Osteoblast (primary cell): ENCODE results near the gene RETREG2. TPM values are rescaled to one million over a fixed set of nuclear protein-coding genes. Genes with fewer than 3 reads are reported as not detected.

Experiments
- DNase-seq: peaks from one replicate; pipeline ENCODE4 v3.0.0; 2011; ENCODE audit warnings: low spot score, mixed read lengths; ENCODE audit not compliant: insufficient read length; ENCODE audit errors: missing footprints
- H2AFZ ChIP-seq: 2 replicates; pipeline ENCODE4 v1.6.0; 2011; ENCODE audit warnings: mild to moderate bottlenecking, low read length
- H3K27ac ChIP-seq: 2 replicates; pipeline ENCODE4 v1.5.1; 2011; ENCODE audit warnings: mild to moderate bottlenecking, low read depth, low read length, moderate library complexity
- H3K27me3 ChIP-seq: 2 replicates; pipeline ENCODE4 v1.6.0; 2012; ENCODE audit warnings: mild to moderate bottlenecking, control low read depth, inconsistent platforms, low read length, moderate library complexity; ENCODE audit not compliant: insufficient read depth
- H3K36me3 ChIP-seq: 2 replicates; pipeline ENCODE4 v1.5.1; 2011; ENCODE audit warnings: mild to moderate bottlenecking, low read length, control low read depth, moderate library complexity; ENCODE audit not compliant: insufficient read depth
- H3K4me1 ChIP-seq: 2 replicates; pipeline ENCODE4 v1.5.1; 2011; ENCODE audit warnings: mild to moderate bottlenecking, low read length, control low read depth, moderate library complexity; ENCODE audit not compliant: insufficient read depth
- H3K4me2 ChIP-seq: 2 replicates; pipeline ENCODE4 v1.6.0; 2011; ENCODE audit warnings: mild to moderate bottlenecking, low read length; ENCODE audit not compliant: insufficient read depth
- H3K4me3 ChIP-seq: fragments of 200-600 bp; sonication (generic); 3 replicates; pipeline ENCODE4 v1.5.1; 2012; ENCODE audit warnings: mild to moderate bottlenecking, low read length, inconsistent platforms; ENCODE audit not compliant: insufficient read depth
- H3K79me2 ChIP-seq: 2 replicates; pipeline ENCODE4 v1.6.0; 2012; ENCODE audit warnings: mild to moderate bottlenecking, low read length, control low read depth, inconsistent platforms; ENCODE audit not compliant: insufficient read depth
- H3K9me3 ChIP-seq: 2 replicates; pipeline ENCODE4 v1.5.1; 2011; ENCODE audit warnings: low read depth, low read length, control low read depth
- H4K20me1 ChIP-seq: 2 replicates; pipeline ENCODE4 v1.6.0; 2012; ENCODE audit warnings: mild to moderate bottlenecking, low read length, control low read depth; ENCODE audit not compliant: insufficient read depth
- CTCF ChIP-seq: IDR thresholded peaks from 2 replicates; pipeline ENCODE4 v1.5.1; 2011; ENCODE audit warnings: mild to moderate bottlenecking, low read depth, low read length, moderate library complexity; ENCODE audit errors: extremely low read depth
- total RNA-seq: library from RNA; depleted of rRNA; stranded (reverse); fragments of >200 nt; gene quantifications from 2 replicates; pipeline ENCODE4 v1.2.3, GENCODE V29; 2012

The RETREG2 gene
- total RNA-seq, 1 donor: 121 TPM

DNA sequence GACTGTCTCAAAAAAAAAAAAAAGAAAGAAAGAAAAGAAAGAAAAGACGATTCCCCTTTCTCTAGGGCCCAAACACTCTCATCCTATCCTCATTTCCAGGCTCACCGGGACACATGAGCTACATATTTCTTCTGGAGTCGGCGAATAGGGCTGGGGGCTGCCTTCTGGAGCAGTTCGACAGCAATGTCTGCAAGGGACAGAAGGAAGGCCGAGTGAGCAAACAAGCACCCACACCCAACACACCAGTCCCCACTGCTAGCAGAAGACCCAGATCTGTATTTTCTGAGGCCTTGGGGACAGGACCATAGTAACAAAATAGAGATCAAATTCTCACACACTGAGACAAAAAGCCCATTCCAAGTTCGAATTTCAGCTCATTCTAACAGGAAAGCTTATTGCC is 2.6 kb upstream of the RETREG2 start:
- H3K9me3 ChIP-seq: no peaks in the 10 kb centered on the region
- H4K20me1 ChIP-seq: peaks cover 13% of the 10 kb centered on the region
- H3K36me3 ChIP-seq: peaks cover 25% of the 10 kb centered on the region
- H3K79me2 ChIP-seq: peaks cover 48% of the 10 kb centered on the region
- peak overlapping the region; percentile 83 for H3K27ac ChIP-seq
- no peaks in the 10 kb centered on the region for H3K27me3 ChIP-seq
- TF ChIP-seq CTCF: no peak
- H3K4me1 ChIP-seq: peaks cover 36% of the 10 kb centered on the region
- no peak for DNase-seq
- no peak overlapping the region for H2AFZ ChIP-seq
- peak overlapping the region; percentile 94 for H3K4me2 ChIP-seq
- peak overlapping the region; percentile 78 for H3K4me3 ChIP-seq

DNA sequence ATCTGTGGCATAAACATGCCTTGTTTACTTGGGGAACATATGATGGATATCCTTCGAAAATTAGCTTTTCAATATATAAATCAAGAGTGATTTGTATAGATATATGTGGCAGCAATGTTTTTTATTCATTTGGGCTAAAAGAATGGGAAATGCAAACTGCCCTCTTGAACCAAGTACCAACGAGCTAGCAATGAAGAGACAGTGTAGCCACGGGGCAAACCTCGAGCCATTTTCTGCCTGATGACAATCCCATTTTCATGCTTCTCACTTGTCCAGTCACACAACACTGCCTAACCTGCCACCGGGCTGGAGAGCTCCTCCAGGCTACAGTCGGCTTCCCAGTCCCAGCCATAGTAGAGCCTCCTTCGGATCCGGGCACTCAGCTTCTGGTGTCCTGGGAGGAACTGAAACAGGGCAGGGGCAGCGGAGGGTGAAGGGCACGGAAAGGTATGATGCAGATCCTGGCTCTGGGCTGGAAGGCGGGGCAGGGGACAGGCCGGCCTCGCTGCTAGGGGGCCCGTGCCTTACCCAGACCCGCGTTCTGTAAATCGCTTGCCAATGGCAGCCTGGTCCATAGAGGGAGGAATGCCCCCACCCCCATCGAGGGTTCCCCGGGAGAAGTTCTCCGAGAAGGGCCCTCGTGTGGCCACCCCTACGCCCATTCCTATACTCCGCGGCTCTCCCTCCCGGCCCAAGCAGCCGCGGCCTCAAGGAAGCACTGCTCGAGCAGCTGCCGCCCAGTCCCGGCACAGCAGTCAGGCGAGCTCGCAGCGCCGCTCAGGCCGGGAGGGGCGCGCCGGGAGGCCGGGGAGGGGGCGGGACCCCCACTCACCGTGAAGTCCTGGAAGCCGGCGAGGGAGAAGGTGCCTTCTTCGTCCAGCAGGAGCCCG is 1.9 kb upstream of the RETREG2 start:
- H3K27ac ChIP-seq: peak overlapping the region; percentile 83
- H4K20me1 ChIP-seq: peaks cover 13% of the 10 kb centered on the region
- TF ChIP-seq CTCF: no peak
- peaks cover 51% of the 10 kb centered on the region for H3K79me2 ChIP-seq
- no peaks in the 10 kb centered on the region for H3K27me3 ChIP-seq
- DNase-seq: peak; percentile 82
- H3K4me3 ChIP-seq: peak overlapping the region; percentile 78
- peaks cover 31% of the 10 kb centered on the region for H3K36me3 ChIP-seq
- H3K4me2 ChIP-seq: peak overlapping the region; percentile 94
- no peaks in the 10 kb centered on the region for H3K9me3 ChIP-seq
- H2AFZ ChIP-seq: peak overlapping the region; percentile 89
- peaks cover 32% of the 10 kb centered on the region for H3K4me1 ChIP-seq

GRCh38 chr2:219176818-219177551 is 1.1 kb upstream of the RETREG2 start, which contains the start of gene CNPPD1:
Gene CNPPD1, minus strand, starts transcription at chr2:219176925. Its CDS starts 97 bp downstream, at chr2:219176828.
- Histone ChIP-seq H3K4me1 (peaks cover 30% of the 10 kb centered on the region), H3K4me3 (peak within 1 kb of the TSS; percentile 78), H3K4me2 (peak within 1 kb of the TSS; percentile 94), H3K9me3 (no peaks in the 10 kb centered on the region), H3K36me3 (peaks cover 36% of the 10 kb centered on the region), H3K27ac (peak within 1 kb of the TSS; percentile 83), H3K27me3 (no peaks in the 10 kb centered on the region), H2AFZ (peak within 1 kb of the TSS; percentile 89), H3K79me2 (peaks cover 55% of the 10 kb centered on the region), H4K20me1 (peaks cover 13% of the 10 kb centered on the region)
- DNase-seq: peak; percentile 96
- no peak for TF ChIP-seq CTCF
